CD4-positive, alpha-beta T cell (primary cell): Measurements from ENCODE around the gene SAMD4A. TPM values are rescaled to one million over a fixed set of nuclear protein-coding genes. Genes with fewer than 3 reads are reported as not detected.

Experiments used
- ATAC-seq: fragments of 200-7000 bp; cut with Tn5 transposase; one replicate; pipeline ENCODE4 v1.10.0; 2022; ENCODE audit warnings: mild to moderate bottlenecking; ENCODE audit not compliant: poor library complexity
- CTCF ChIA-PET: fragments of 350-600 bp; sonication (Branson Sonifier 250); formaldehyde crosslinking; loops from one replicate; lab custom pipeline; 2021; ENCODE audit warnings: antibody characterized with exemption, inconsistent platforms; lab: Charles Lee
- POLR2A ChIA-PET: fragments of 350-600 bp; sonication (Branson Sonifier 250); formaldehyde crosslinking; loops from one replicate; lab custom pipeline; 2021; ENCODE audit warnings: antibody characterized with exemption, inconsistent platforms; lab: Charles Lee
- DNase-seq, 14 experiments: peaks; one replicate each; pipeline ENCODE4 v3.0.0-alpha.2; 2013 to 2020; ENCODE audit warnings: mixed read lengths in 2 of 14
- H3K27ac ChIP-seq, 2 donors: one replicate each; pipeline versions ENCODE4 v1.5.1 to v1.7.0; 2013; ENCODE audit warnings: low read length in 2 of 2, low read depth in 1 of 2, mild to moderate bottlenecking in 1 of 2
- H3K27me3 ChIP-seq, 2 experiments: 1 replicate in 1 of 2; 2 replicates in 1 of 2; pipeline versions ENCODE4 v1.6.1 to v1.7.0; 2013; ENCODE audit warnings: low read length in 2 of 2, control low read depth in 1 of 2, mild to moderate bottlenecking in 1 of 2, moderate library complexity in 1 of 2; ENCODE audit not compliant: insufficient read depth in 2 of 2, control insufficient read depth in 1 of 2
- H3K36me3 ChIP-seq: one replicate; pipeline ENCODE4 v1.6.1; 2013; ENCODE audit warnings: low read length, control low read depth; ENCODE audit not compliant: insufficient read depth
- H3K4me1 ChIP-seq: one replicate; pipeline ENCODE4 v1.6.1; 2013; ENCODE audit warnings: low read length, control low read depth; ENCODE audit not compliant: insufficient read depth
- H3K4me3 ChIP-seq: one replicate; pipeline ENCODE4 v1.5.1; 2013; ENCODE audit warnings: mild to moderate bottlenecking, low read length, moderate library complexity
- H3K9me3 ChIP-seq, 2 experiments: 1 replicate in 1 of 2; 2 replicates in 1 of 2; pipeline versions ENCODE4 v1.6.1 to v1.7.0; 2013; ENCODE audit warnings: low read length in 2 of 2, mild to moderate bottlenecking in 2 of 2, control low read depth in 1 of 2, moderate library complexity in 1 of 2; ENCODE audit not compliant: control insufficient read depth in 1 of 2, insufficient read depth in 1 of 2
- H3K27ac Mint-ChIP-seq: one replicate; pipeline ENCODE4 v1.8.0; 2020; ENCODE audit warnings: mixed read lengths
- H3K27me3 Mint-ChIP-seq: one replicate; pipeline ENCODE4 v1.8.0; 2021; ENCODE audit warnings: mixed read lengths
- H3K36me3 Mint-ChIP-seq: one replicate; pipeline ENCODE4 v1.8.0; 2021; ENCODE audit warnings: low read depth, mixed read lengths
- H3K4me1 Mint-ChIP-seq: one replicate; pipeline ENCODE4 v1.8.0; 2021; ENCODE audit warnings: low read depth, mixed read lengths
- H3K4me3 Mint-ChIP-seq: one replicate; pipeline ENCODE4 v1.8.0; 2020; ENCODE audit warnings: mild to moderate bottlenecking, mixed read lengths
- H3K9me3 Mint-ChIP-seq: one replicate; pipeline ENCODE4 v1.8.0; 2020; ENCODE audit warnings: mixed read lengths
- intact Hi-C, 2 experiments: fragments of 100-400 bp; cut with DNase I in 1 of 2; cut with micrococcal nuclease in 1 of 2; formaldehyde crosslinking; loops; one replicate each; pipeline versions ENCODE4 v1.15.1 to v1.9.0; 2023 to 2025; cut with DNase I, micrococcal nuclease
- total RNA-seq, 174 experiments: library from RNA in 2 of 174; stranded (reverse) in 2 of 174; gene quantifications; one replicate each; pipeline ENCODE4 v1.2.3 and lab custom pipeline; 2021 to 2026
- TF ChIP-seq, protein P1 (sequence below): fragments of 200-600 bp; IDR thresholded peaks from one replicate; pipeline ENCODE4 v1.8.0; 2022; ENCODE audit warnings: antibody characterized with exemption, mild to moderate bottlenecking

Gene SAMD4A
- total RNA-seq, 2 experiments from 2014 or later: 1.9 to 2.3 TPM

DNA sequence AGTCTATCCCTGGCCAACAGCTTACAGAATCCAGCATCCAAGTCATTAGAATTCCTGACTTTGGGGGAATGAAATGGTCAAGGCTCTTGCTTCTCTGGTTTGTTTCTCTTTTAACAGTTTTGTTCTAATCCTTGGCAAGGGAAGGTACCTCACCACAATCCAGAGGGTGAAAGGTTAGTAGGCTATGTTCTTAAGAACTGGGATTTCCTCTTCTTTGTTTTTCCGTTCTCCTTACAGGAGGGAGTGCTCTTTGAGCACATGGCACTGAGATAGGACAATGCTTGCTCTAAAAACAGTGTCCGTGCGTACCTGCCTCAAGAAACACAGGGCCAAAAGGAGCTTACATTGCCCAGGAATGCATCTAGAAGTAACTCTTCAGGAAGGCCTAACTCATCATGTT is 179.1 kb downstream of the SAMD4A start:
- Mint-ChIP-seq H3K4me1 (peaks cover 33% of the 10 kb centered on the region), H3K27me3 (no peaks in the 10 kb centered on the region), H3K27ac (no peak overlapping the region), H3K4me3 (no peak overlapping the region), H3K36me3 (no peaks in the 10 kb centered on the region), H3K9me3 (no peaks in the 10 kb centered on the region)
- ATAC-seq: no peak
- no peak for DNase-seq
- no peaks in the 10 kb centered on the region for H3K27me3 ChIP-seq
- no peaks in the 10 kb centered on the region for H3K9me3 ChIP-seq
- no peaks in the 10 kb centered on the region for H3K36me3 ChIP-seq
- H3K4me3 ChIP-seq: no peak overlapping the region
- TF ChIP-seq, protein P1, sequence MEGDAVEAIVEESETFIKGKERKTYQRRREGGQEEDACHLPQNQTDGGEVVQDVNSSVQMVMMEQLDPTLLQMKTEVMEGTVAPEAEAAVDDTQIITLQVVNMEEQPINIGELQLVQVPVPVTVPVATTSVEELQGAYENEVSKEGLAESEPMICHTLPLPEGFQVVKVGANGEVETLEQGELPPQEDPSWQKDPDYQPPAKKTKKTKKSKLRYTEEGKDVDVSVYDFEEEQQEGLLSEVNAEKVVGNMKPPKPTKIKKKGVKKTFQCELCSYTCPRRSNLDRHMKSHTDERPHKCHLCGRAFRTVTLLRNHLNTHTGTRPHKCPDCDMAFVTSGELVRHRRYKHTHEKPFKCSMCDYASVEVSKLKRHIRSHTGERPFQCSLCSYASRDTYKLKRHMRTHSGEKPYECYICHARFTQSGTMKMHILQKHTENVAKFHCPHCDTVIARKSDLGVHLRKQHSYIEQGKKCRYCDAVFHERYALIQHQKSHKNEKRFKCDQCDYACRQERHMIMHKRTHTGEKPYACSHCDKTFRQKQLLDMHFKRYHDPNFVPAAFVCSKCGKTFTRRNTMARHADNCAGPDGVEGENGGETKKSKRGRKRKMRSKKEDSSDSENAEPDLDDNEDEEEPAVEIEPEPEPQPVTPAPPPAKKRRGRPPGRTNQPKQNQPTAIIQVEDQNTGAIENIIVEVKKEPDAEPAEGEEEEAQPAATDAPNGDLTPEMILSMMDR: no peak
- H3K4me1 ChIP-seq: peaks cover 13% of the 10 kb centered on the region
- intact Hi-C loops: no loop called here
- no peak overlapping the region for H3K27ac ChIP-seq
- ChIA-PET POLR2A (no interaction called here), CTCF (no interaction called here)

DNA sequence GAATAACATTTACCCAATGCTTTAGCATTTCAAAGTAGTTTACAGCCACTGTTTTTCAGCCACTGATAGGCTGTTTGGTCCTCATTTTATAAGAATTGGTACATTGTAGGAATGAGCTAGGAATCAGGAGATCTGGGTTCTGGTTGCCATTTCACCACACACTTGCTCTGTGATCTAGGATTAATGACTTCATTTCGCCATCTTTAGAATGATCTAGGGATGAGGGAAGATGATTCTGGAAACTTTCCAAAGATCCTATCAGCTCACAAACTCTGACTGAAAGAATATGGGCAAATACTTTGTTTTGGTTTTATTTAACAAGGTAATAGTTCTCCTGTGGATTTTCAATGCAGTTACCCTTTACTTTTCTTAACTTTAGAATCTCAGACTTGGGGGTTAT is 180.7 kb downstream of the SAMD4A start:
- Histone ChIP-seq H3K27me3 (no peaks in the 10 kb centered on the region), H3K4me1 (peaks cover 7% of the 10 kb centered on the region), H3K9me3 (no peaks in the 10 kb centered on the region), H3K36me3 (no peaks in the 10 kb centered on the region), H3K4me3 (no peak overlapping the region), H3K27ac (no peak overlapping the region)
- H3K4me3 Mint-ChIP-seq: no peak overlapping the region
- H3K27ac Mint-ChIP-seq: no peak overlapping the region
- intact Hi-C loops: no loop called here
- CTCF ChIA-PET: no interaction called here
- H3K4me1 Mint-ChIP-seq: peaks cover 17% of the 10 kb centered on the region
- no peaks in the 10 kb centered on the region for H3K27me3 Mint-ChIP-seq
- TF ChIP-seq, protein P1: no peak
- ATAC-seq (no peak), DNase-seq (no peak)
- no peaks in the 10 kb centered on the region for H3K36me3 Mint-ChIP-seq
- no peaks in the 10 kb centered on the region for H3K9me3 Mint-ChIP-seq
- POLR2A ChIA-PET: no interaction called here

DNA sequence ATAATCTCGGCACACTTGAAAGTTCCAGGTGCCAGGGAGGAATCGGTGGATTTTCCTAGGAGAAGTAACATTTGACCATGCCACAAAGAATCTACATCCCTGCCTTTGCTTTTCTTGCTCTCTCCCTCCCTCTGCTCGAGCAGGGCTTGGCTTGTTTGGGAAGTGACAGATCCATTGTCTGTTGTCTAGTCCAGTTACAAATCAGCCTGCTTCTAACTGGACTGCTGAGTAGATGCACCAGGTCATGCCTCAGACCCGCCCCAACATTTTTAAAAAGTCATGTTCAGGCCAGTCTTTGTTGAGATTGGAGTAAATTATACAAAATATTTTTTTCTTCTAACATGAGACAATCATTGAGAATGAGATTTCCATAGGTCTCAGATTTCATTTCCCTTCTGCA is 182.3 kb downstream of the SAMD4A start:
- Histone ChIP-seq H3K4me1 (no peaks in the 10 kb centered on the region), H3K9me3 (no peaks in the 10 kb centered on the region), H3K4me3 (no peak overlapping the region), H3K27me3 (no peaks in the 10 kb centered on the region), H3K36me3 (no peaks in the 10 kb centered on the region), H3K27ac (no peak overlapping the region)
- ChIA-PET CTCF (no interaction called here), POLR2A (no interaction called here)
- TF ChIP-seq, protein P1: no peak
- no peaks in the 10 kb centered on the region for H3K36me3 Mint-ChIP-seq
- H3K4me1 Mint-ChIP-seq: peaks cover 2% of the 10 kb centered on the region
- no peaks in the 10 kb centered on the region for H3K9me3 Mint-ChIP-seq
- no peaks in the 10 kb centered on the region for H3K27me3 Mint-ChIP-seq
- no peak for ATAC-seq
- H3K4me3 Mint-ChIP-seq: no peak overlapping the region
- intact Hi-C loops: no loop called here
- H3K27ac Mint-ChIP-seq: no peak overlapping the region
- DNase-seq: no peak
